ENCODE data around the gene PDZD2.

Gene PDZD2

GRCh38 chr5:32082701-32083100, 443.8 kb downstream of the PDZD2 start:
- Histone ChIP-seq H3K27me3 (no peaks in the 10 kb centered on the region), H3K4me3 (no peak overlapping the region), H3K36me3 (peaks cover 0 to 15% (median 3%) of the 10 kb centered on the region in 3 donors), H3K27ac (no peak overlapping the region), H3K9me3 (no peaks in the 10 kb centered on the region), H3K4me1 (no peaks in the 10 kb centered on the region)
- DNase-seq = no peak
- intact Hi-C loops (cut with DNase I; ENCODE audit: low total_unique reads) = no loop called here
- TF ChIP-seq, protein P1, sequence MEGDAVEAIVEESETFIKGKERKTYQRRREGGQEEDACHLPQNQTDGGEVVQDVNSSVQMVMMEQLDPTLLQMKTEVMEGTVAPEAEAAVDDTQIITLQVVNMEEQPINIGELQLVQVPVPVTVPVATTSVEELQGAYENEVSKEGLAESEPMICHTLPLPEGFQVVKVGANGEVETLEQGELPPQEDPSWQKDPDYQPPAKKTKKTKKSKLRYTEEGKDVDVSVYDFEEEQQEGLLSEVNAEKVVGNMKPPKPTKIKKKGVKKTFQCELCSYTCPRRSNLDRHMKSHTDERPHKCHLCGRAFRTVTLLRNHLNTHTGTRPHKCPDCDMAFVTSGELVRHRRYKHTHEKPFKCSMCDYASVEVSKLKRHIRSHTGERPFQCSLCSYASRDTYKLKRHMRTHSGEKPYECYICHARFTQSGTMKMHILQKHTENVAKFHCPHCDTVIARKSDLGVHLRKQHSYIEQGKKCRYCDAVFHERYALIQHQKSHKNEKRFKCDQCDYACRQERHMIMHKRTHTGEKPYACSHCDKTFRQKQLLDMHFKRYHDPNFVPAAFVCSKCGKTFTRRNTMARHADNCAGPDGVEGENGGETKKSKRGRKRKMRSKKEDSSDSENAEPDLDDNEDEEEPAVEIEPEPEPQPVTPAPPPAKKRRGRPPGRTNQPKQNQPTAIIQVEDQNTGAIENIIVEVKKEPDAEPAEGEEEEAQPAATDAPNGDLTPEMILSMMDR (IDR thresholded peaks at IDR 0.05) = no peak

DNA sequence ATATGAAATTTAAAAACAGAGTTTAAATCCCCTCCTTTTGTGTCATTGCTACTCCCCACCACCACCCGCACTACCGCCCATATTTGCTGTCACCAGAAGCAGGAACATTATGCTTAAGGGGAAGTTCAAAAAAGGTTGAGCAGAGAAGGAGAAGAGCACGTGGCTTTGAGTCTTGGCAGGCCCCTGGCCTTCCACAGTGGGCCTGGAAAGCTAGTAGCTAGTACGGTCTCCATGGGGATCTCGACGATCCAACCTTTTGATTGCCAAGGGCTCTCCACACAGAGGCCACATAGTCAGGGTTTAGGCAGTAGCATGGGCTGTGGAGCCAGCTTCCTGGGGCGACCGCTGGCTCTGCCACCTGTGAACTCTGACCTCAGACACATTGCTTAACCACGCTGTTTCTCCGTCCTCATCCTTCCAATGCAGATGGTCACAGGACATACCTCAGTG, 445.1 kb downstream of the PDZD2 start:
- intact Hi-C loops (cut with DNase I; ENCODE audit: low total_unique reads) = no loop called here
- no peak for DNase-seq
- H3K27me3 ChIP-seq = no peaks in the 10 kb centered on the region
- no peak overlapping the region for H3K4me3 ChIP-seq
- peaks cover 0 to 27% (median 4%) of the 10 kb centered on the region in 3 donors for H3K36me3 ChIP-seq
- TF ChIP-seq, protein P1 (IDR thresholded peaks at IDR 0.05) = no peak
- no peaks in the 10 kb centered on the region for H3K4me1 ChIP-seq
- H3K9me3 ChIP-seq = no peaks in the 10 kb centered on the region
- H3K27ac ChIP-seq = no peak overlapping the region

DNA sequence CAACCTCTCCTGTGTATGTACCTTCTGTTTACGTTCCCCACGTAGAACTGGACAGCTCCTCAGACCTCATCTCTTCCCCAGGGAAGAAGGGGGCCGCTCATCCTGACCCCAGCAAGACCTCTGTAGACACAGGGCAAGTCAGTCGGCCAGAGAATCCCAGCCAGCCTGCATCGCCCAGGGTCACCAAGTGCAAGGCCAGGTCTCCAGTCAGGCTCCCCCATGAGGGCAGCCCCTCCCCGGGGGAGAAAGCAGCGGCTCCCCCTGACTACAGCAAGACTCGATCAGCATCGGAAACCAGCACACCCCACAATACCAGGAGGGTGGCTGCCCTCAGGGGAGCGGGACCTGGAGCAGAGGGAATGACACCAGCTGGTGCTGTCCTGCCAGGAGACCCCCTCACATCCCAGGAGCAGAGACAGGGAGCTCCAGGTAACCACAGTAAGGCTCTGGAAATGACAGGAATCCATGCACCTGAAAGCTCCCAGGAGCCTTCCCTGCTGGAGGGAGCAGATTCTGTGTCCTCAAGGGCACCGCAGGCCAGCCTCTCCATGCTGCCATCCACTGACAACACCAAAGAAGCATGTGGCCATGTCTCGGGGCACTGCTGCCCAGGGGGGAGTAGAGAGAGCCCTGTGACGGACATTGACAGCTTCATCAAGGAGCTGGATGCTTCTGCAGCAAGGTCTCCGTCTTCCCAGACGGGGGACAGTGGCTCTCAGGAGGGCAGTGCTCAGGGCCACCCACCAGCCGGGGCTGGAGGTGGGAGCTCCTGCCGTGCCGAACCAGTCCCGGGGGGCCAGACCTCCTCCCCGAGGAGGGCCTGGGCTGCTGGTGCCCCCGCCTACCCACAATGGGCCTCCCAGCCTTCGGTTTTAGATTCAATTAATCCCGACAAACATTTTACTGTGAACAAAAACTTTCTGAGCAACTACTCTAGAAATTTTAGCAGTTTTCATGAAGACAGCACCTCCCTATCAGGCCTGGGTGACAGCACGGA, 448.5 kb downstream of the PDZD2 start:
- Histone ChIP-seq H3K36me3 (peaks cover 0 to 47% (median 4%) of the 10 kb centered on the region in 3 donors), H3K27ac (no peak overlapping the region), H3K9me3 (no peaks in the 10 kb centered on the region), H3K27me3 (no peaks in the 10 kb centered on the region), H3K4me1 (no peaks in the 10 kb centered on the region), H3K4me3 (no peak overlapping the region)
- intact Hi-C loops (cut with DNase I; ENCODE audit: low total_unique reads) = loop anchor here (5.0 kb wide), 2 partner anchors 260 to 500 kb away; no protein-coding TSS in a partner anchor
- TF ChIP-seq, protein P1 (IDR thresholded peaks at IDR 0.05) = no peak
- no peak for DNase-seq

GRCh38 chr5:32088214-32088613, 449.3 kb downstream of the PDZD2 start:
- TF ChIP-seq, protein P1 (IDR thresholded peaks at IDR 0.05) = no peak
- intact Hi-C loops (cut with DNase I; ENCODE audit: low total_unique reads) = loop anchor here (5.0 kb wide), 2 partner anchors 261 to 501 kb away; no protein-coding TSS in a partner anchor
- H3K36me3 ChIP-seq = peaks cover 0 to 47% (median 4%) of the 10 kb centered on the region in 3 donors
- DNase-seq = no peak
- H3K27me3 ChIP-seq = no peaks in the 10 kb centered on the region
- no peak overlapping the region for H3K27ac ChIP-seq
- H3K9me3 ChIP-seq = no peaks in the 10 kb centered on the region
- peaks cover 0 to 5% (median 2%) of the 10 kb centered on the region in 4 donors for H3K4me1 ChIP-seq
- H3K4me3 ChIP-seq = no peak overlapping the region

GRCh38 chr5:32089146-32090000, 450.4 kb downstream of the PDZD2 start:
- Histone ChIP-seq H3K36me3 (peaks cover 0 to 44% (median 4%) of the 10 kb centered on the region in 3 donors), H3K9me3 (no peaks in the 10 kb centered on the region), H3K4me3 (no peak overlapping the region), H3K27ac (no peak overlapping the region), H3K27me3 (no peaks in the 10 kb centered on the region), H3K4me1 (peaks cover 0 to 9% (median 2%) of the 10 kb centered on the region in 4 donors)
- TF ChIP-seq, protein P1 (IDR thresholded peaks at IDR 0.05) = no peak
- no peak for DNase-seq
- intact Hi-C loops (cut with DNase I; ENCODE audit: low total_unique reads) = loop anchor here (5.0 kb wide), 2 partner anchors 262 to 502 kb away; no protein-coding TSS in a partner anchor

Measured in tibial artery (tissue), 4 donors.